Aorta (tissue), 5 donors: ENCODE results near the gene PPP3CA. TPM values are rescaled to one million over a fixed set of nuclear protein-coding genes. Genes with fewer than 3 reads are reported as not detected.

Source experiments
- ATAC-seq: fragments of 200-7000 bp; cut with Tn5 transposase; one replicate; pipeline ENCODE4 v1.9.1; 2022; ENCODE audit warnings: moderate library complexity; ENCODE audit not compliant: low FRiP score
- DNase-seq, 2 donors: peaks; one replicate each; pipeline ENCODE4 v3.0.0-alpha.2; 2020
- H3K27ac ChIP-seq, 2 donors: one replicate each; pipeline ENCODE4 v1.5.1; 2013; ENCODE audit warnings: low read length in 2 of 2, mild to moderate bottlenecking in 2 of 2, moderate library complexity in 2 of 2, control low read depth in 1 of 2, inconsistent platforms in 1 of 2, low read depth in 1 of 2
- H3K27me3 ChIP-seq, 2 donors: one replicate each; pipeline ENCODE4 v1.6.1; 2013; ENCODE audit warnings: control low read depth in 1 of 2, low read length in 1 of 2, mild to moderate bottlenecking in 1 of 2, moderate library complexity in 1 of 2; ENCODE audit not compliant: insufficient read depth in 2 of 2, control insufficient read depth in 1 of 2
- H3K36me3 ChIP-seq, 2 donors: one replicate each; pipeline ENCODE4 v1.6.1; 2013; ENCODE audit warnings: control low read depth in 1 of 2, low read length in 1 of 2, mild to moderate bottlenecking in 1 of 2; ENCODE audit not compliant: insufficient read depth in 2 of 2, control insufficient read depth in 1 of 2
- H3K4me1 ChIP-seq, 2 donors: one replicate each; pipeline ENCODE4 v1.6.1; 2013; ENCODE audit warnings: low read length in 2 of 2, control low read depth in 1 of 2, mild to moderate bottlenecking in 1 of 2, moderate library complexity in 1 of 2; ENCODE audit not compliant: insufficient read depth in 2 of 2, control insufficient read depth in 1 of 2
- H3K4me3 ChIP-seq, 2 donors: one replicate each; pipeline ENCODE4 v1.5.1; 2013; ENCODE audit warnings: low read length in 2 of 2, control low read depth in 1 of 2, mild to moderate bottlenecking in 1 of 2
- H3K9me3 ChIP-seq: one replicate; pipeline ENCODE4 v1.6.1; 2013; ENCODE audit warnings: mild to moderate bottlenecking, low read length; ENCODE audit not compliant: control insufficient read depth
- WGBS, 2 donors: extraction: QIAGEN DNeasy Blood & Tissue Kit; methylation state at CpG; one replicate each; pipeline ENCODE4 v1.1.7; 2013; 5-methylcytosine and 5-hydroxymethylcytosine counted together
- intact Hi-C, 2 donors: fragments of 100-400 bp; cut with DNase I; formaldehyde crosslinking; loops; one replicate each; pipeline versions ENCODE4 v1.14.2 to v1.15.0; 2022
- polyA plus RNA-seq, 2 donors: library from polyadenylated mRNA; stranded (reverse); fragments of 200-250 nt; gene quantifications; one replicate each; pipeline ENCODE4 v1.2.3, GENCODE V29; 2013
- total RNA-seq, 2 donors: library from RNA; stranded (reverse); fragmentation: NEBNext Ultra II Directional; extraction: Animal tissue kit (Norgen Biotek cat#: 25700); gene quantifications; one replicate each; pipeline ENCODE4 v1.2.1, GENCODE V29; 2021
- donor health status: healthy with polysubstance abuse.
- donor health status: Bipolar disorder and iron deficiency.
- donor health status: DM: no; HTN: no; CAD: no.
- donor health status: DM: no; HTN: no; CAD: no.
- donor health status: DM: yes; HTN: yes; CAD: no.

Gene PPP3CA
- total and polyA plus RNA-seq, 4 donors = 6.8 to 56.4 (median 24.7) TPM

- DNase-seq = no peak
- Histone ChIP-seq H3K9me3 (no peaks in the 10 kb centered on the region), H3K4me3 (no peak overlapping the region), H3K36me3 (no peaks in the 10 kb centered on the region), H3K27me3 (no peaks in the 10 kb centered on the region), H3K4me1 (peaks cover 0 to 6% of the 10 kb centered on the region in 2 donors), H3K27ac (no peak overlapping the region)
- intact Hi-C loops = no loop called here
- 91 to 94% methylated on average over 3 of the region's 3 CpGs for WGBS, 2 donors
- no peak for ATAC-seq
These were observed 220.0 kb downstream of the PPP3CA start for GRCh38 chr4:101127176-101127790.

GRCh38 chr4:101126059-101126458 is 221.3 kb downstream of the PPP3CA start:
- Histone ChIP-seq H3K27me3 (no peaks in the 10 kb centered on the region), H3K36me3 (no peaks in the 10 kb centered on the region), H3K9me3 (no peaks in the 10 kb centered on the region), H3K4me1 (peaks cover 0 to 6% of the 10 kb centered on the region in 2 donors), H3K4me3 (no peak overlapping the region), H3K27ac (no peak overlapping the region)
- ATAC-seq (no peak), DNase-seq (no peak)
- WGBS, 2 donors = 10 to 16% methylated on average over 1 of the region's 1 CpG
- intact Hi-C loops = no loop called here

- Histone ChIP-seq H3K4me3 (no peak overlapping the region), H3K27me3 (no peaks in the 10 kb centered on the region), H3K27ac (no peak overlapping the region), H3K36me3 (no peaks in the 10 kb centered on the region), H3K9me3 (no peaks in the 10 kb centered on the region), H3K4me1 (peaks cover 0 to 6% of the 10 kb centered on the region in 2 donors)
- ATAC-seq = no peak
- WGBS, 2 donors = 97% methylated on average over 5 of the region's 5 CpGs
- no peak for DNase-seq
- intact Hi-C loops = no loop called here
These were observed 222.0 kb downstream of the PPP3CA start for GRCh38 chr4:101125045-101125942.

GRCh38 chr4:101123231-101123630 is 224.1 kb downstream of the PPP3CA start:
- peaks cover 0 to 6% of the 10 kb centered on the region in 2 donors for H3K4me1 ChIP-seq
- intact Hi-C loops = no loop called here
- H3K9me3 ChIP-seq = no peaks in the 10 kb centered on the region
- H3K27me3 ChIP-seq = no peaks in the 10 kb centered on the region
- H3K36me3 ChIP-seq = no peaks in the 10 kb centered on the region
- H3K27ac ChIP-seq = no peak overlapping the region
- 94 to 96% methylated on average over 5 of the region's 5 CpGs for WGBS, 2 donors
- DNase-seq (no peak), ATAC-seq (no peak)
- no peak overlapping the region for H3K4me3 ChIP-seq

- no peaks in the 10 kb centered on the region for H3K27me3 ChIP-seq
- no peak overlapping the region for H3K4me3 ChIP-seq
- H3K9me3 ChIP-seq = no peaks in the 10 kb centered on the region
- intact Hi-C loops = no loop called here
- H3K36me3 ChIP-seq = no peaks in the 10 kb centered on the region
- peaks cover 0 to 4% of the 10 kb centered on the region in 2 donors for H3K4me1 ChIP-seq
- no peak for ATAC-seq
- no peak overlapping the region for H3K27ac ChIP-seq
- no peak for DNase-seq
These were observed 225.3 kb downstream of the PPP3CA start for GRCh38 chr4:101122019-101122418.

GRCh38 chr4:101119141-101119540 is 228.2 kb downstream of the PPP3CA start:
- Histone ChIP-seq H3K9me3 (no peaks in the 10 kb centered on the region), H3K4me1 (peaks cover 0 to 3% of the 10 kb centered on the region in 2 donors), H3K36me3 (no peaks in the 10 kb centered on the region), H3K4me3 (no peak overlapping the region), H3K27ac (no peak overlapping the region), H3K27me3 (no peaks in the 10 kb centered on the region)
- ATAC-seq (no peak), DNase-seq (no peak)
- intact Hi-C loops = no loop called here
- 95 to 97% methylated on average over 3 of the region's 3 CpGs for WGBS, 2 donors

GRCh38 chr4:101118617-101119016 is 228.7 kb downstream of the PPP3CA start:
- no peak overlapping the region for H3K4me3 ChIP-seq
- H3K27me3 ChIP-seq = no peaks in the 10 kb centered on the region
- H3K36me3 ChIP-seq = no peaks in the 10 kb centered on the region
- H3K9me3 ChIP-seq = no peaks in the 10 kb centered on the region
- DNase-seq = no peak
- H3K27ac ChIP-seq = no peak overlapping the region
- intact Hi-C loops = no loop called here
- peaks cover 0 to 3% of the 10 kb centered on the region in 2 donors for H3K4me1 ChIP-seq
- ATAC-seq = no peak
- WGBS, 2 donors = 70 to 83% methylated on average over 1 of the region's 1 CpG

- intact Hi-C loops = no loop called here
- Histone ChIP-seq H3K9me3 (no peaks in the 10 kb centered on the region), H3K36me3 (no peaks in the 10 kb centered on the region), H3K27me3 (no peaks in the 10 kb centered on the region), H3K27ac (no peak overlapping the region), H3K4me1 (peaks cover 0 to 3% of the 10 kb centered on the region in 2 donors), H3K4me3 (no peak overlapping the region)
- DNase-seq = no peak
- WGBS, 2 donors = 52 to 57% methylated on average over 4 of the region's 4 CpGs
- no peak for ATAC-seq
These were observed 231.4 kb downstream of the PPP3CA start for GRCh38 chr4:101115887-101116286.

- WGBS, 2 donors = 60 to 63% methylated on average over 2 of the region's 2 CpGs
- ATAC-seq = peak; percentile 50
- no peak overlapping the region for H3K27ac ChIP-seq
These were observed 232.4 kb downstream of the PPP3CA start for GRCh38 chr4:101114936-101115372.

More at GRCh38 chr4:101114936-101115372, 232.4 kb downstream of the PPP3CA start:
- no peak for DNase-seq
- Histone ChIP-seq H3K9me3 (no peaks in the 10 kb centered on the region), H3K36me3 (no peaks in the 10 kb centered on the region), H3K4me1 (peaks cover 0 to 3% of the 10 kb centered on the region in 2 donors), H3K27me3 (no peaks in the 10 kb centered on the region), H3K4me3 (no peak overlapping the region)
- intact Hi-C loops = no loop called here
